Erythroblast (primary cell): Measurements from ENCODE around the gene ECHS1.

Experiments
- GATA1 ChIP-seq: IDR thresholded peaks from 2 replicates; pipeline ENCODE4 v1.6.1; 2011; ENCODE audit warnings: low read depth, mild to moderate bottlenecking, control low read depth, low read length, moderate library complexity
- POLR2A ChIP-seq: IDR thresholded peaks from 2 replicates; pipeline ENCODE4 v1.6.1; 2011; ENCODE audit warnings: mild to moderate bottlenecking, low read length

DNA sequence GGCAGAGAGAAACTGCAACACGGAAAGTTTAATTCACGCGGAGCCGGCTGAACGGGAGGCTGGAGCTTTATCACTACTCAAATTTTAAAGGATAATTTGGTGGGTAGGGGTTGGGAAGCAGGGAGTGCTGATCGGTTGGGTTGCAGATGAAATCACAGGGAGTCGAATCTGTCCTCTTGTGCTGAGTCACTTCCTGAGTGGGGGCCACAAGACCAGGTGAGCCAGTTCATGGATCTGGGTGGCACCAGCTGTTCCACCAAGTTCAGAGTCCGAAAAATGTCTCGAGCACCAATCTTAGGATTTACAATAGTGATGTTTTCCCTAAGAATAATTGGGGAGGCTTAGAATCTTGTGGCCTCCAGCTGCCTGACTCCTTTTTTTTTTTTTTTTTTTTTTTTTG is 29.6 kb downstream of the ECHS1 start:
- no peak for TF ChIP-seq POLR2A
- no peak for TF ChIP-seq GATA1
